A549 (cell line): ENCODE data around the gene TMEM220.

ENCODE experiments used
- CHD2 ChIP-seq: fragments of 150-350 bp; IDR thresholded peaks from 2 replicates; pipeline ENCODE4 v1.6.1; 2014; ENCODE audit warnings: low read length; ENCODE audit not compliant: partially characterized antibody
- EP300 ChIP-seq, 2 experiments: fragments of >200 bp; sonication (Bioruptor Twin); formaldehyde crosslinking; IDR thresholded peaks; 2 replicates in 1 of 2; 3 replicates in 1 of 2; pipeline ENCODE4 v1.6.1; 2016 to 2017
- FOXS1 ChIP-seq: fragments of 250-450 bp; sonication (Bioruptor Pico); IDR thresholded peaks from 2 replicates; pipeline ENCODE4 v1.5.0; 2020; ENCODE audit warnings: mild to moderate bottlenecking, moderate library complexity
- HDAC2 ChIP-seq: fragments of 200-600 bp; sonication (generic); IDR thresholded peaks from 2 replicates; pipeline ENCODE4 v1.6.1; 2016
- JUNB ChIP-seq: fragments of >200 bp; sonication (Bioruptor Twin); formaldehyde crosslinking; IDR thresholded peaks from 2 replicates; pipeline ENCODE4 v1.6.1; 2016
- POLR2A ChIP-seq: IDR thresholded peaks from 2 replicates; pipeline ENCODE4 v1.6.1; 2012; ENCODE audit warnings: mild to moderate bottlenecking, low read length
- POLR2AphosphoS2 ChIP-seq: conservative IDR thresholded peaks from 2 replicates; pipeline ENCODE4 v1.6.1; 2012; ENCODE audit warnings: low read length, improper control_type of control experiment, inconsistent platforms
- RAD21 ChIP-seq, 2 experiments: fragments of >200 bp in 1 of 2; sonication (Bioruptor Twin) in 1 of 2; formaldehyde crosslinking in 1 of 2; IDR thresholded peaks in 1 of 2; conservative IDR thresholded peaks in 1 of 2; 2 replicates in 1 of 2; 3 replicates in 1 of 2; pipeline ENCODE4 v1.6.1; 2012 to 2018; ENCODE audit warnings: inconsistent platforms in 1 of 2
- TF ChIP-seq, protein P1 (sequence below): fragments of >200 bp; sonication (Bioruptor Twin); formaldehyde crosslinking; IDR thresholded peaks from 3 replicates; pipeline ENCODE4 v1.5.1; 2016
- TF ChIP-seq, protein P2 (sequence below): fragments of 450-650 bp; IDR thresholded peaks from 2 replicates; pipeline ENCODE4 v1.6.1; 2014; ENCODE audit warnings: antibody characterized with exemption
- TF ChIP-seq, protein P3 (sequence below): IDR thresholded peaks from 2 replicates; pipeline ENCODE4 v1.6.1; 2012
- TF ChIP-seq, protein P4 (sequence below): fragments of 200-600 bp; sonication (generic); IDR thresholded peaks from 2 replicates; pipeline ENCODE4 v1.6.1; 2016; ENCODE audit warnings: antibody characterized with exemption, mild to moderate bottlenecking, moderate library complexity

DNA sequence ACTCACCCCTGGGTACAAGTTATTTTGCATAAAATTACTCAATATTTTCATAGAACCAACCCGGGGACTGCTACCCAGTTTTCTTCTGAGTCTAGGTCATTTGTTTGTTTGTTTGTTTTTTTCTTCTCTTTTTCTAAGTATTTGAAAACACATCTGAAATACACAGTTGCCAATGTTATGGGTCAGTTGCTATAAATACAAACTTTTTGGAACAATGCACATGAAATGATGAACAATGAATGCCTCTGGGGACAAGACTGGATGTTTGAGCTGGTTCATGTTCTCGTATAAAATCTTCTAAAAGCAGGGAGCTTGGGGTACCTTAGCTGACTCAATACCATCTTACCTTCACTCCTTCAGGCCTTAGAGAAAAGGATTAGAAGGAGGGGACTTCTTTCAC, 43.6 kb upstream of the TMEM220 start:
- TF ChIP-seq, protein P1, sequence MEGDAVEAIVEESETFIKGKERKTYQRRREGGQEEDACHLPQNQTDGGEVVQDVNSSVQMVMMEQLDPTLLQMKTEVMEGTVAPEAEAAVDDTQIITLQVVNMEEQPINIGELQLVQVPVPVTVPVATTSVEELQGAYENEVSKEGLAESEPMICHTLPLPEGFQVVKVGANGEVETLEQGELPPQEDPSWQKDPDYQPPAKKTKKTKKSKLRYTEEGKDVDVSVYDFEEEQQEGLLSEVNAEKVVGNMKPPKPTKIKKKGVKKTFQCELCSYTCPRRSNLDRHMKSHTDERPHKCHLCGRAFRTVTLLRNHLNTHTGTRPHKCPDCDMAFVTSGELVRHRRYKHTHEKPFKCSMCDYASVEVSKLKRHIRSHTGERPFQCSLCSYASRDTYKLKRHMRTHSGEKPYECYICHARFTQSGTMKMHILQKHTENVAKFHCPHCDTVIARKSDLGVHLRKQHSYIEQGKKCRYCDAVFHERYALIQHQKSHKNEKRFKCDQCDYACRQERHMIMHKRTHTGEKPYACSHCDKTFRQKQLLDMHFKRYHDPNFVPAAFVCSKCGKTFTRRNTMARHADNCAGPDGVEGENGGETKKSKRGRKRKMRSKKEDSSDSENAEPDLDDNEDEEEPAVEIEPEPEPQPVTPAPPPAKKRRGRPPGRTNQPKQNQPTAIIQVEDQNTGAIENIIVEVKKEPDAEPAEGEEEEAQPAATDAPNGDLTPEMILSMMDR: no peak
- TF ChIP-seq CHD2: no peak
- TF ChIP-seq, protein P2, sequence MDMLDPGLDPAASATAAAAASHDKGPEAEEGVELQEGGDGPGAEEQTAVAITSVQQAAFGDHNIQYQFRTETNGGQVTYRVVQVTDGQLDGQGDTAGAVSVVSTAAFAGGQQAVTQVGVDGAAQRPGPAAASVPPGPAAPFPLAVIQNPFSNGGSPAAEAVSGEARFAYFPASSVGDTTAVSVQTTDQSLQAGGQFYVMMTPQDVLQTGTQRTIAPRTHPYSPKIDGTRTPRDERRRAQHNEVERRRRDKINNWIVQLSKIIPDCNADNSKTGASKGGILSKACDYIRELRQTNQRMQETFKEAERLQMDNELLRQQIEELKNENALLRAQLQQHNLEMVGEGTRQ: no peak
- no peak for TF ChIP-seq POLR2A
- TF ChIP-seq HDAC2: no peak
- no peak for TF ChIP-seq POLR2AphosphoS2
- no peak for TF ChIP-seq RAD21 (conservative IDR thresholded peaks at IDR 0.05 in 1 of 2, IDR thresholded peaks at IDR 0.05 in 1 of 2)
- TF ChIP-seq JUNB: no peak
- no peak for TF ChIP-seq EP300 (IDR thresholded peaks at IDR 0.05)
- TF ChIP-seq, protein P3, sequence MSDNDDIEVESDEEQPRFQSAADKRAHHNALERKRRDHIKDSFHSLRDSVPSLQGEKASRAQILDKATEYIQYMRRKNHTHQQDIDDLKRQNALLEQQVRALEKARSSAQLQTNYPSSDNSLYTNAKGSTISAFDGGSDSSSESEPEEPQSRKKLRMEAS: no peak
- TF ChIP-seq, protein P4, sequence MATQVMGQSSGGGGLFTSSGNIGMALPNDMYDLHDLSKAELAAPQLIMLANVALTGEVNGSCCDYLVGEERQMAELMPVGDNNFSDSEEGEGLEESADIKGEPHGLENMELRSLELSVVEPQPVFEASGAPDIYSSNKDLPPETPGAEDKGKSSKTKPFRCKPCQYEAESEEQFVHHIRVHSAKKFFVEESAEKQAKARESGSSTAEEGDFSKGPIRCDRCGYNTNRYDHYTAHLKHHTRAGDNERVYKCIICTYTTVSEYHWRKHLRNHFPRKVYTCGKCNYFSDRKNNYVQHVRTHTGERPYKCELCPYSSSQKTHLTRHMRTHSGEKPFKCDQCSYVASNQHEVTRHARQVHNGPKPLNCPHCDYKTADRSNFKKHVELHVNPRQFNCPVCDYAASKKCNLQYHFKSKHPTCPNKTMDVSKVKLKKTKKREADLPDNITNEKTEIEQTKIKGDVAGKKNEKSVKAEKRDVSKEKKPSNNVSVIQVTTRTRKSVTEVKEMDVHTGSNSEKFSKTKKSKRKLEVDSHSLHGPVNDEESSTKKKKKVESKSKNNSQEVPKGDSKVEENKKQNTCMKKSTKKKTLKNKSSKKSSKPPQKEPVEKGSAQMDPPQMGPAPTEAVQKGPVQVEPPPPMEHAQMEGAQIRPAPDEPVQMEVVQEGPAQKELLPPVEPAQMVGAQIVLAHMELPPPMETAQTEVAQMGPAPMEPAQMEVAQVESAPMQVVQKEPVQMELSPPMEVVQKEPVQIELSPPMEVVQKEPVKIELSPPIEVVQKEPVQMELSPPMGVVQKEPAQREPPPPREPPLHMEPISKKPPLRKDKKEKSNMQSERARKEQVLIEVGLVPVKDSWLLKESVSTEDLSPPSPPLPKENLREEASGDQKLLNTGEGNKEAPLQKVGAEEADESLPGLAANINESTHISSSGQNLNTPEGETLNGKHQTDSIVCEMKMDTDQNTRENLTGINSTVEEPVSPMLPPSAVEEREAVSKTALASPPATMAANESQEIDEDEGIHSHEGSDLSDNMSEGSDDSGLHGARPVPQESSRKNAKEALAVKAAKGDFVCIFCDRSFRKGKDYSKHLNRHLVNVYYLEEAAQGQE: no peak
- TF ChIP-seq FOXS1 (CRISPR knock-in tag): no peak
